COLO668 (cell line): Measurements from ENCODE around the gene SENP3.
"Not testable (repeated sequence)": the region's sequence is repeated elsewhere in the genome, so short reads cannot be mapped to it uniquely, and the experiment has no call there.

Experiments
- DNase-seq: peaks from one replicate; lab custom pipeline; 2025; ENCODE audit not compliant: unreplicated experiment; lab: John Stamatoyannopoulos, UW

SENP3 gene

GRCh38 chr17:7591596-7591995, 29.9 kb downstream of the SENP3 start:
- no peak for DNase-seq

GRCh38 chr17:7592422-7593021, 30.8 kb downstream of the SENP3 start:
- DNase-seq: no peak

- no peak for DNase-seq
Observed at GRCh38 chr17:7593296-7593695, 31.6 kb downstream of the SENP3 start.

GRCh38 chr17:7597561-7597960, 35.8 kb downstream of the SENP3 start:
- not testable (repeated sequence) for DNase-seq

- no peak for DNase-seq
Observed at GRCh38 chr17:7606280-7606679, 44.6 kb downstream of the SENP3 start.

GRCh38 chr17:7610641-7611040, 48.9 kb downstream of the SENP3 start:
- peak; percentile 35 for DNase-seq

- DNase-seq: no peak
Observed at GRCh38 chr17:7611635-7612293, 50.0 kb downstream of the SENP3 start.

- no peak for DNase-seq
Observed at GRCh38 chr17:7612294-7612640, 50.5 kb downstream of the SENP3 start.

- DNase-seq: no peak
Observed at GRCh38 chr17:7613769-7614424, 52.2 kb downstream of the SENP3 start.

GRCh38 chr17:7614425-7615264, 52.9 kb downstream of the SENP3 start, which contains the start of gene FXR2:
Gene FXR2, minus strand, starts transcription at chr17:7614897. Its CDS starts 365 bp downstream, at chr17:7614532.
- peak; percentile 96 for DNase-seq

- no peak for DNase-seq
Observed at GRCh38 chr17:7615265-7615747, 53.6 kb downstream of the SENP3 start.

- no peak for DNase-seq
Observed at GRCh38 chr17:7618608-7619007, 56.9 kb downstream of the SENP3 start.

GRCh38 chr17:7620835-7621234, 59.1 kb downstream of the SENP3 start:
- no peak for DNase-seq
